ENCODE data around the gene MIXL1. TPM values are rescaled to one million over a fixed set of nuclear protein-coding genes. Genes with fewer than 3 reads are reported as not detected.

The MIXL1 gene
- total RNA-seq, 1 donor from 2014 or later, result 1.4 TPM

DNA sequence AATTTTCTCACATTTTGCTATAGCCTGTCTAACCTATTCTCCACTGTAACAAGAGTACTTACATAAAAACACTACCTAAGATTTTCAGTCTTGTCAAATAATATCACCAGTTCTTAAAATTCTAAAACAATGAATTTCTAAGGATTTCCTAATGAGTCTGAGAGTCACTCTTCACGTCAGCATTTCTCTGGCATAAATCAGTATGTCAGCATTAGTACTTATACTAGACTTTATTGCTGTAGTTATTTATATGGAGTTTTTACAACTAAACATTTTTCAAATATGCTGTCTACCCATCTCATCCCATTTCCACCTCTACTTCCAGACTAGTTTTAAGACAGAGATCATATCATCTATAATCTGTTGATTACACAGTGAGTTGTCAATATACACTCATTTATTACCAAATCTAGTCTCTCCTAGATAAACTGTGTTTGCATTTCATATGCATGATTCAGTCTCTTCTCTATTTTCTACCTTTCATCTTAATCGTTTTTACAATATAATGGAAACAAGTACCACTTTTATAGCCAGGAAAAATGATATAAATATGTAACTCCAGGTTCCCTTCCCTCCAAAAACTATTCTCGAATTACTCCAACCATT lies 52.7 kb downstream of the MIXL1 start:
- no peak for DNase-seq (ENCODE audit: low spot score)

Other genes starting within 250 kb of the MIXL1 start
- 40.4 TPM for gene SDE2, start 224.3 kb upstream of the MIXL1 start, total RNA-seq (ENCODE audit: insufficient read depth, low replicate concordance)
- gene H3-3A, start 160.9 kb upstream of the MIXL1 start, total RNA-seq (ENCODE audit: insufficient read depth, low replicate concordance), result 232 TPM
- gene ACBD3, start 36.9 kb upstream of the MIXL1 start, total RNA-seq (ENCODE audit: insufficient read depth, low replicate concordance), result 79.2 TPM
- 7.0 TPM for gene LIN9, start 85.5 kb downstream of the MIXL1 start, total RNA-seq (ENCODE audit: insufficient read depth, low replicate concordance)
- 42.9 TPM for gene PARP1, start 184.4 kb downstream of the MIXL1 start, total RNA-seq (ENCODE audit: insufficient read depth, low replicate concordance)